HL-60 (cell line): ENCODE measurements around the gene ETF1.

Source experiments
- CTCF ChIP-seq: IDR thresholded peaks from one replicate; pipeline ENCODE4 v1.5.1; 2011; ENCODE audit warnings: low read length, control low read depth, inconsistent platforms; ENCODE audit not compliant: insufficient read depth
- GABPA ChIP-seq: IDR thresholded peaks from 2 replicates; pipeline ENCODE4 v1.6.1; 2012; ENCODE audit warnings: low read depth
- POLR2AphosphoS5 ChIP-seq: IDR thresholded peaks from 2 replicates; pipeline ENCODE4 v1.6.1; 2012; ENCODE audit warnings: low read depth

DNA sequence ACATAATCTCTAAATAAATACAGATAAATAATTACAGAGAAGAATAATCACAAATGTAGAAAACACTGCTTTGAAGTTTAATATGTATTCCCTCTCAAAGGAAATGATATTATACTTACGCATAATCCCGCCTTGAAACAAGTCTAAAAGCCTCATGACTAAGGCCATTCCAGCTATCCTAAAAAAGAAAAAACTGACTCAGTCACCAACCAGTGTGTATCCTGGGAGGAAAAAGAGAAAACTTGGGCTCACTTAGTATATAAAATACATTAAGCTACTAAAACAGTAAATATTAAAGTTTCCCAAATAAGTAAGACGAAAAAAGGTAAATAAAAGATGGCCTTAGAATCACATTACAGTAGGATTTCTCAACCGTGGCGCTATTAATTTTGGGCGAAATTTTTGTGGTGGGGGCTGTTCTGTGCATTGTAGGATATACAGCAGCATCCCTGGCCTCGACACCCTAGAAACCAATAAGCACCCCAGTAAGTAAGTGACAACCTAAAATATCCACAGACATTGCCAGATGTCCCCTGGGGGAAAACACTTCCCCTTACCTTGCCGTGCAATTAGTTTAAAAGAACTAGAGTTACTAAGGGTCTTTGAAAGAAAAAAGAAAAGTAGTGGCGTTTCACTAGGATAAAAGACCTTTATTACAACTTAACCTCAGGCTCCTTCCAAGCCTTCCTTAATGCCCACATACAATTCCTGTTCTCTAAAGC lies 31.1 kb upstream of the ETF1 start:
- no peak for TF ChIP-seq CTCF
- no peak for TF ChIP-seq POLR2AphosphoS5
- TF ChIP-seq GABPA: no peak
